HG03354 (cell line): Measurements from ENCODE around the gene CA10.

Source experiments
- ATAC-seq: cut with Tn5 transposase; IDR thresholded peaks from one replicate; pipeline ENCODE4 v1.9.1; 2021; ENCODE audit warnings: mild to moderate bottlenecking; ENCODE audit not compliant: unreplicated experiment, poor library complexity, severe bottlenecking

CA10 gene

GRCh38 chr17:51646539-51646938 is 512.0 kb downstream of the CA10 start:
- ATAC-seq, result no peak

- ATAC-seq, result no peak
These were observed 513.5 kb downstream of the CA10 start for GRCh38 chr17:51645056-51645455.

GRCh38 chr17:51643702-51644490 is 514.6 kb downstream of the CA10 start:
- ATAC-seq, result no peak

DNA sequence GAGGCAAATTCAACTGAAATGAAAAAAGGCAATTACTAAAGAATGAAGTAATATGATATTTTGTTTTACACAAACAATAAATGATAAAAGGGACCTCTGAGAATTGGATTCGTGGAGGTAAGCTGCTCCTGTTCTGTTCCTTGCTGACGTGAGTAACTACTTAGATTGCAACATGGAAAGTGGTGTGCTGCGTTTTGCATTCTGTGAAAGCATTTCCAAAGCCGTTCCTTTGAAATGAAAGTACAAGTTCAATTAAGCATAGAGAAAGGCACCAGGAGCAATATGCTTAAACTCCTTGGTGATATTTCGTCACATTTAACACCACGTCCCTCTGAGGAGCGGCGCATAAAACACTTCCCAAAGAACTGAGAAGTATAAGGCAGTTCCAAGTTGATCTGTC is 516.5 kb downstream of the CA10 start:
- ATAC-seq, result no peak

DNA sequence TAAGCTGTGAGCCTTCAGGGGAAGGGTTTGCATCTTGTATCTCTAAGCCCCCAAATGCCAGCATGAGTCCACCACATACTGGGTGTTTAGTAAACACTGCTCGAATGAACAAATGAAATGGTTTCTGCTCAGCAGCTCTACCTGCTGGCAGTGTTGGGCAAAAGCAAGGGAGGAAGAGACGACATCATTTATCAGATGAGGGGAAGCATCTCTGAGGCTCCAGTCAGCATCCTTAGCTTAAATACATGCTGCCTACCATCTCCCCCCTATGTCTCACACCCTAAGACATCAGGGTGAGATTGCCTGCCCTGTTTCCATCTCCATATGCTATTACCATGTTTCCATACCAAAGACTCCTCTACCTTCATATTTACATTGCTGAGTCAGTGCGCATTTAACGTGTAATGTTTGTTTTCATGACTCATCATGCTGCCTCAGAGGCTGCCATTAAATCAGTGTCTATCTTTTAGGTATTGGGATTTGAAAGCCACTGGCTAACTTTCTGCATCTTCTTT is 518.3 kb downstream of the CA10 start:
- no peak for ATAC-seq

- no peak for ATAC-seq
These were observed 519.5 kb downstream of the CA10 start for GRCh38 chr17:51638971-51639370.

DNA sequence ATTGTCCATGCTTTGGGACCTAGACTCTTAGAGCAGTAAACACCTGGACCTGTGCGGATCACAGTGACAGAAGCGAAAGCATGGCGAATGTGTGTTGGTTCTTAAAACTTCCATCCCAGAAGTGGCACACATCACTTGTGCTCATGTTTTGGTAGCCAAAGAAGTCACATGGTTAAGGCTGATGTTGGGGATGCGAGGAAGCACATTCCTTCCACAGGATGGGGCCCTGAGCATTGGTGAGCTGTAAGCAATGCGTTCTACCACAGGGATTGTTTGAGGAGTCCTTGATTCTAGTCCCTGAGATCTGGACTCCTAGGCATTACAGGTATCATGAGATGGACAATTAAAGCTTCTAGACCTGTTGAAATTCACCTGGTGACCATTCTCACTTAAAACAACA is 522.2 kb downstream of the CA10 start:
- no peak for ATAC-seq

DNA sequence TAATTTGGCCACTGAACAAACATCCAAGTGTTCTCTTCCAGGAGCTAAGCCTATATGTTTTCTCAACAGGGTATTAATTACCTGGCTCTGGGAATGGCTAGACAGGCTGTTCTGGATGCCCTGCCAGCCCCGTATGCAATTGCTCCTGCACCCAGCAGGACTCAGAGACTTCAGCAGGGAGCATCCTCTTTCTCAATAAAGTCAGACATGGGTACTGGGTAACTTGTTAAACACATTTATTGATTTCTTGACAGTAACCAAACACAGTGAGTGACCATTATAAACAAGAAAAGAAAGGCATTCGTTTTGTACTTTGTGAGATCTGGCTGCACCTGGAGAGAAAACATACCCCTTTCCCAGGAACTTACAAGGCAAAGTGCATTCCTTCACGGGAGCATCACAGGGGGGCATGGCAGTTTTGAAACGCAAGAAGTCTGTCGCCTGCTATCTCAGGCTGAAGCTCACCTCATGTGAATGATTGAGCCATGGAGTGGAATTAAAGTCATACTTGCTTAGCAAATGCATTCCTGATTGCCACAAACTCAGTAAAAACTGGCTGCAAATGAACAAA is 528.3 kb downstream of the CA10 start:
- ATAC-seq, result no peak

DNA sequence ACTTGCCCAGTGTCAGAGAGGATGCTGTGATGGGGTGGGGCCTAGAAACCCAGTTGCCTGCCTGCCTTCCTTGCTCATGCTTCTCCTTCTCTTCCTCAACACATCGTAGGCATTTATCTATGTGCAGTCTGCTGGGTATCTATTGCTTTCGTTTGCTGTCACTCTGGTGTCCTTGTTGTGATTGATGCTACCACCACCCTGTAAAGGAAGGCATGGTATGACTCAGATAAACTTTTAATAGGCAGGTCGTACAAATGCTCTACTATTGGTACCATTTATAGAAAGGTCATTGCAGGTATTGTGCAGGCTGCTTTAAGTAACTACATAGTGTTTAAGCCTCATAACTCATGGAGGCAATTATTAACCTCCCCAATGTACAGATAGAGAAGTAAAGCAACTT is 529.3 kb downstream of the CA10 start:
- no peak for ATAC-seq

GRCh38 chr17:51627779-51628178 is 530.7 kb downstream of the CA10 start:
- no peak for ATAC-seq

GRCh38 chr17:51618476-51618875 is 540.0 kb downstream of the CA10 start:
- ATAC-seq, result no peak

DNA sequence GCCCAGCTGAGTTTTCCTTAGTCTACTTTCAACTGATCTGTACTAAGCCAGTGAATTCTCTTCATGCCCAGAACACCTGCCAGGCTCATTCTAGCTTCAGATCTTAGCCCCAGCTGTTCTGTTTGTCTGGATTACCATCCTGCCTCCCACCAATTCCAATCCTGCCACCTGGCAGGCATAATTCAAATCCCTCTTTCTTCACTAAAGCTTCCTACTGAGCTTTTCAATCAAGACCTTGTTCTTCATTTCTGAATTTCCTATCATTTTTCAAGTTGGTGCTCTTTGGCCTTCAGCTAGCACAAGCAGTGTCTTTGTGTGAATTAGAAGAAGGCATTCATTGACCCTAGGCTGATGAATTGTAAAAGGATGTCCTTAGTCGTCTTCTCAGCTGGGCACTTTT is 540.5 kb downstream of the CA10 start:
- ATAC-seq, result no peak

GRCh38 chr17:51613255-51613654 is 545.3 kb downstream of the CA10 start:
- ATAC-seq, result no peak

- ATAC-seq, result no peak
These were observed 545.8 kb downstream of the CA10 start for GRCh38 chr17:51612692-51613091.

DNA sequence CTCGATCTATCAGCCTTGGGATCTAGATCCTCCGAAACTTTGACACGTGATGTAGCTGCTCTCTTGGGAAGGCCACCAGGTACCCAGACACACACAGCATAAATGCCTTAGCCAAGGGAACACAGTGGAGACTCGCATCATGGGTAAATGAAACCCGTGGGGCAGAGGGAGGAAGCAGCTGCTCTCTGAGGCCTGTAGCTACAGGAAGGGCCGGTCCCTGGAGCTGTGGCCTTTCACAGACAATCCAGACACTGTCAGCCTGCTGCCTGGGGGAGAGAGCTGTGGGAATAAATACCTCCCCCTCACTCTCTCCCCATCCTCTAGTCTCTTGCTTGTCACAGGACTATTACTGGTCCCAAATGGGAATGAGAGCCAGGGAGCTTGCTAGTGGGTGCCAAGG is 546.9 kb downstream of the CA10 start:
- ATAC-seq, result no peak

- no peak for ATAC-seq
These were observed 547.7 kb downstream of the CA10 start for GRCh38 chr17:51610834-51611233.

- no peak for ATAC-seq
These were observed 548.4 kb downstream of the CA10 start for GRCh38 chr17:51610155-51610554.

DNA sequence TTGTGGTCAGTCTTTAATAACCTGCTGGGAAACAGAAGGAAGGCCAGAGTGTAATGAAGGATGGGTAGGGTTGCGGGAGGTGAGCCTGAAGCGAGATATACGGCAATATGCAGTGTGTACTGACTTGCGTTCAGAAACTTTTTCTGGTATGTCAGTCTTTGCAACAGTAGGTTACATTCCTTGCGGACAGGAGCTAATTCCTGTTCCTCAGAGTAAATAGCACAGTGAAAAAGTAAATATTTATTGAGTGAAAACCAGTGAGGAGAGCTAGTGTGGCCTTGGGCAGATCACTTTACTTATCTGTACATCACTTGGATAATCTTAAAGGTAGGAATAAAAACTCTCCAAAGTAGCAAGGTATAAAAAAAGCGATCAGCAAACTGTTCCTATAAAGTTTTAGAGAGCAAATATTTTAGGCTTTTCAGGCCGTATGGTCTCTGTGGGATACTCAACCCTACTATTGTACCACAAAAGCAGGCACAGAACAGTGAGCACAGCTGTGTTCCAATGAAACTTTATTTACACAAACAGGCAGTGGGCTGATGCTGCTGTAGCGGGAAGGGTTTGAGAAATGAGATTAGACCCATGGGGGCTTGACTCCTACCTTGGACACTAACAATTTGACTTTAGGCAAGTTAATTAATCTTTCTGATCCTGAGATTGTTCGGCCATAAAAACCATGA is 550.1 kb downstream of the CA10 start:
- ATAC-seq, result no peak

DNA sequence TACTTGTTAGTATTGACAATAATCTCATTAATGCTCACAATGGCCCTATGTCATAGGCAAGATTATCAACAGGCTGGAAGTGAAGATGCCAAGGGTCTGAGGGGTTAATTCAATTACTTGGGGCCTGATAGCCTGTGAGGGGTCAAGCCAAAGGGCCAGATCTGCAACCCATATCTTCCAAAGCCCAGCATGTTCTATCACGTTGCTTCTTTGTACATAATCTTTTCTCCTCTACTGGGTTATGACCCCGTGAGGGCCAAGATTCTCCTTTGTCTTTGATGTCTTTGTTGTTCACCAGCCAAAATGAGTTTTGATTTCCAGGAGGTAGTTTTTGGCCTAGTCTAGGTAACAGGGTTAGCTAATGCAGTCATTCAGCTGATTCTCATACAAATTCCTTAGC is 551.0 kb downstream of the CA10 start:
- no peak for ATAC-seq

GRCh38 chr17:51604299-51605020 is 554.1 kb downstream of the CA10 start:
- ATAC-seq, result no peak
